ENCODE results near the gene ABLIM1. TPM values are rescaled to one million over a fixed set of nuclear protein-coding genes. Genes with fewer than 3 reads are reported as not detected.
A peak's percentile ranks its signal among the peaks of the same experiment; 100 is the strongest.
"Not testable (repeated sequence)": the region's sequence is repeated elsewhere in the genome, so short reads cannot be mapped to it uniquely, and the experiment has no call there.

Gene ABLIM1
- total and polyA plus RNA-seq, 7 experiments from 2014 or later, result 109 to 440 (median 357) TPM

DNA sequence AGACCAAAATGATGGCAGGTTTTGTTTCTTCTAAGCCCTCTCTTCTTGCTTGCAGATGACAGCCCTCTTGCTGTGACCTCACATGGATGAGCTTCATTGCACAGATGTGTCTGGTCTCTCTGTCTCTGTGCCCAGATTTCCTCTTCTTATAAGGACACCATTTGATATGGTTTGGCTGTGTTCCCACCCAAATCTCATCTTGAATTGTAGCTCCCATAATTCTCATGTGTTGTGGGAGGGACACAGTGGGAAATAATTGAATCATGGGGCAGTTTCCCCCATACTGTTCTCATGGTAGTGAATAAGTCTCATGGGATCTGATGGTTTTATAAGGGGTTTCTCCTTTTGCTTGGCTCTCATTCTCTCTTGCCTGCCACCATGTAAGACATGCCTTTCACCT, 38.2 kb upstream of the ABLIM1 start:
- H3K4me3 Mint-ChIP-seq; H3K9me3 ChIP-seq (ENCODE audit: control insufficient read depth in 2 of 3, low read length in 3 of 3); H3K36me3 ChIP-seq (ENCODE audit: control insufficient read depth in 2 of 3, insufficient read depth in 3 of 3, low read length in 3 of 3); H3K36me3 Mint-ChIP-seq; intact Hi-C loops (cut with micrococcal nuclease); H3K4me1 ChIP-seq (ENCODE audit: control insufficient read depth in 2 of 2, insufficient read depth in 2 of 2, low read length in 2 of 2); POLR2A ChIA-PET; H3K27ac ChIP-seq (ENCODE audit: low read depth, low read length); ATAC-seq; H3K27me3 ChIP-seq (ENCODE audit: control insufficient read depth in 2 of 2, insufficient read depth in 2 of 2, low read length in 2 of 2); H3K4me3 ChIP-seq (ENCODE audit: low read length); H3K9me3 Mint-ChIP-seq; DNase-seq; CTCF ChIA-PET: not testable (repeated sequence)
- Mint-ChIP-seq H3K27ac (peak overlapping the region in 2 of 9 donors; percentile 32 to 39), H3K4me1 (peaks cover 6 to 11% (median 9%) of the 10 kb centered on the region in 7 donors), H3K27me3 (peaks cover 10 to 41% (median 23%) of the 10 kb centered on the region in 5 donors)

DNA sequence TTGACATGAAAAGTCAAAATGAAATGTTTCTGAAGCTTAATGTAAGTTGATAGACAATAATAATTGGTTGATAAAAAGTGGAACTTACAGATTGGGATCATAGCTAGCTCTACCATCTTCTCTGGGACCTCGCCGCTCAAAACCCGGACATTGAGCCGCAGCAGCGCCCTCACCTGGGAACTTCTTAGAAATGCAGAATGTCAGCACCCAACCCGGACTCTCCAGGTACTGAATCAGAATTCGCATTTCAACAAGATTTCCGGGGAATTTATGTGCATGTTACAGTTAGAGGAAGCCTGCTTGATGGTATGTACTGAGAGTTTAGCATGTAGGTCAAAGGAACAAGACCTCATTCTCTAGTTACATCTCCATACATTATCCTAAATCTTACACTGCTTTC, 36.7 kb upstream of the ABLIM1 start:
- CTCF ChIA-PET, result interaction anchor here (1.7 kb wide), 2 partner anchors 144 to 223 kb away, joined by 6 read pairs; no protein-coding TSS in a partner anchor
- POLR2A ChIA-PET, result no interaction called here
- Histone ChIP-seq H3K4me1 (ENCODE audit: control insufficient read depth in 2 of 2, insufficient read depth in 2 of 2, low read length in 2 of 2) (peaks cover 0 to 9% of the 10 kb centered on the region in 2 donors), H3K27ac (ENCODE audit: low read depth, low read length) (no peak overlapping the region), H3K36me3 (ENCODE audit: control insufficient read depth in 2 of 3, insufficient read depth in 3 of 3, low read length in 3 of 3) (no peaks in the 10 kb centered on the region), H3K9me3 (ENCODE audit: control insufficient read depth in 2 of 3, low read length in 3 of 3) (no peaks in the 10 kb centered on the region), H3K27me3 (ENCODE audit: control insufficient read depth in 2 of 2, insufficient read depth in 2 of 2, low read length in 2 of 2) (no peaks in the 10 kb centered on the region), H3K4me3 (ENCODE audit: low read length) (no peak overlapping the region)
- peaks cover 10 to 32% (median 19%) of the 10 kb centered on the region in 5 donors for H3K27me3 Mint-ChIP-seq
- intact Hi-C loops (cut with micrococcal nuclease), result loop anchor here (1.0 to 2.0 kb wide), 3 partner anchors 144 to 224 kb away; no protein-coding TSS in a partner anchor
- no peaks in the 10 kb centered on the region for H3K36me3 Mint-ChIP-seq
- peaks cover 6 to 11% (median 9%) of the 10 kb centered on the region in 7 donors for H3K4me1 Mint-ChIP-seq
- no peaks in the 10 kb centered on the region for H3K9me3 Mint-ChIP-seq
- DNase-seq, result peak in 3 of 9 donors; percentile 4 to 21 (median 13)
- no peak overlapping the region for H3K27ac Mint-ChIP-seq
- no peak overlapping the region for H3K4me3 Mint-ChIP-seq
- no peak for ATAC-seq

DNA sequence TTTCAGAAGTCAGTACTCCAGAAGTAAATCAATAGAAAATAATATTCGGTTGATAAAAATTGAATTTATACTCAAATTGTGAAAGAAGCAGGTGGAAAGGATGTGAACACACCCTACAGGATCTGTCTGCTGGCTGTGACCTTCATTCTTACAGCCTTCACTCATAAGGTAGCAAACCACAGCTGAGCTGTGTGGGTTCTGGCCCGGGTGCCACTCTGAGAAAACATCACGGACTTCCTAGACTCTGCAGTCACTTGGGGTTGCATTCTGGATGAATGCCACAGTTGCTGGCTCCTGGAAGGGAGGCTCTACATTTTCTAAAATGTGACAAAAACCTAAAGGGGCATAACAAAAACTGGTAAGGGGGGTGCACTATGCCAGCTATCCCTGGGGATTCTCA, 36.0 kb upstream of the ABLIM1 start:
- Histone ChIP-seq H3K9me3 (ENCODE audit: control insufficient read depth in 2 of 3, low read length in 3 of 3) (no peaks in the 10 kb centered on the region), H3K4me3 (ENCODE audit: low read length) (no peak overlapping the region), H3K27me3 (ENCODE audit: control insufficient read depth in 2 of 2, insufficient read depth in 2 of 2, low read length in 2 of 2) (no peaks in the 10 kb centered on the region), H3K4me1 (ENCODE audit: control insufficient read depth in 2 of 2, insufficient read depth in 2 of 2, low read length in 2 of 2) (peaks cover 0 to 9% of the 10 kb centered on the region in 2 donors), H3K27ac (ENCODE audit: low read depth, low read length) (no peak overlapping the region), H3K36me3 (ENCODE audit: control insufficient read depth in 2 of 3, insufficient read depth in 3 of 3, low read length in 3 of 3) (no peaks in the 10 kb centered on the region)
- no peaks in the 10 kb centered on the region for H3K36me3 Mint-ChIP-seq
- H3K9me3 Mint-ChIP-seq, result no peaks in the 10 kb centered on the region
- peak in 5 of 9 donors; percentile 12 to 42 (median 15) for DNase-seq
- no peak overlapping the region for H3K4me3 Mint-ChIP-seq
- peaks cover 10 to 33% (median 19%) of the 10 kb centered on the region in 5 donors for H3K27me3 Mint-ChIP-seq
- ATAC-seq, result peak; percentile 62
- intact Hi-C loops (cut with micrococcal nuclease), result loop anchor here (1.0 to 2.0 kb wide), 3 partner anchors 143 to 223 kb away; no protein-coding TSS in a partner anchor
- POLR2A ChIA-PET, result no interaction called here
- H3K27ac Mint-ChIP-seq, result peak overlapping the region in 1 of 9 donors; percentile 43
- H3K4me1 Mint-ChIP-seq, result peaks cover 6 to 11% (median 9%) of the 10 kb centered on the region in 7 donors
- CTCF ChIA-PET, result interaction anchor here (1.7 kb wide), 2 partner anchors 143 to 223 kb away, joined by 6 read pairs; no protein-coding TSS in a partner anchor

- DNase-seq, result no peak
- Mint-ChIP-seq H3K27ac (no peak overlapping the region), H3K9me3 (no peaks in the 10 kb centered on the region), H3K36me3 (no peaks in the 10 kb centered on the region), H3K4me1 (peaks cover 6 to 11% (median 9%) of the 10 kb centered on the region in 7 donors), H3K4me3 (no peak overlapping the region), H3K27me3 (peaks cover 2 to 22% (median 4%) of the 10 kb centered on the region in 5 donors)
- Histone ChIP-seq H3K4me1 (ENCODE audit: control insufficient read depth in 2 of 2, insufficient read depth in 2 of 2, low read length in 2 of 2) (peaks cover 0 to 9% of the 10 kb centered on the region in 2 donors), H3K4me3 (ENCODE audit: low read length) (no peak overlapping the region), H3K36me3 (ENCODE audit: control insufficient read depth in 2 of 3, insufficient read depth in 3 of 3, low read length in 3 of 3) (no peaks in the 10 kb centered on the region), H3K9me3 (ENCODE audit: control insufficient read depth in 2 of 3, low read length in 3 of 3) (no peaks in the 10 kb centered on the region), H3K27me3 (ENCODE audit: control insufficient read depth in 2 of 2, insufficient read depth in 2 of 2, low read length in 2 of 2) (no peaks in the 10 kb centered on the region), H3K27ac (ENCODE audit: low read depth, low read length) (no peak overlapping the region)
- POLR2A ChIA-PET, result no interaction called here
- intact Hi-C loops (cut with micrococcal nuclease), result no loop called here
- ATAC-seq, result no peak
- CTCF ChIA-PET, result no interaction called here
These were observed 33.4 kb upstream of the ABLIM1 start for GRCh38 chr10:114691442-114691941.

DNA sequence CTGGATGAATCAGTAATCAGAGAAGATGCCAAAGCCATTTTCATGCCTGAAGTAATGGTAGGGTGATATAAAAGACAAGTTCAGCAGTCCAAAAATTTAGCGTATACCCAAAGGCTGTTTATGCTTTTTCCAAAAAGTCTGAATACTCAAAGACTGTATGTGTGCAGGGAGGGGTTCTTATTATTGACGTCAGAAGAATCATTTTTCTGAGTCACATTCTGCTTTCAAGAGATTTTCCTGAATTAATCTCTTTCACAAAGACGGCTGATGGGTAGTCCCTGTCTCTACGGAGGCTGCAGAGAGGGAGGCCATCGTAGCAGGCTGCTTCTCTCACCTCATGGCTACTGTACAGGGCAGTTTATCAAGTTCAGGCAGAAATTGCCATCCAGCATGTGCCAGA, 30.7 kb upstream of the ABLIM1 start:
- Histone ChIP-seq H3K4me1 (ENCODE audit: control insufficient read depth in 2 of 2, insufficient read depth in 2 of 2, low read length in 2 of 2) (no peaks in the 10 kb centered on the region), H3K27me3 (ENCODE audit: control insufficient read depth in 2 of 2, insufficient read depth in 2 of 2, low read length in 2 of 2) (no peaks in the 10 kb centered on the region), H3K9me3 (ENCODE audit: control insufficient read depth in 2 of 3, low read length in 3 of 3) (no peaks in the 10 kb centered on the region), H3K4me3 (ENCODE audit: low read length) (no peak overlapping the region), H3K27ac (ENCODE audit: low read depth, low read length) (no peak overlapping the region), H3K36me3 (ENCODE audit: control insufficient read depth in 2 of 3, insufficient read depth in 3 of 3, low read length in 3 of 3) (no peaks in the 10 kb centered on the region)
- Mint-ChIP-seq H3K27ac (no peak overlapping the region), H3K27me3 (peaks cover 0 to 30% (median 0%) of the 10 kb centered on the region in 5 donors), H3K4me1 (peaks cover 0 to 5% (median under 1%) of the 10 kb centered on the region in 7 donors), H3K4me3 (no peak overlapping the region), H3K36me3 (no peaks in the 10 kb centered on the region), H3K9me3 (no peaks in the 10 kb centered on the region)
- POLR2A ChIA-PET, result no interaction called here
- intact Hi-C loops (cut with micrococcal nuclease), result no loop called here
- ATAC-seq, result no peak
- CTCF ChIA-PET, result interaction anchor here (0.7 to 1.2 kb wide), 2 partner anchors 10 to 38 kb away, joined by 4 to 5 read pairs; no protein-coding TSS in a partner anchor
- DNase-seq, result no peak

DNA sequence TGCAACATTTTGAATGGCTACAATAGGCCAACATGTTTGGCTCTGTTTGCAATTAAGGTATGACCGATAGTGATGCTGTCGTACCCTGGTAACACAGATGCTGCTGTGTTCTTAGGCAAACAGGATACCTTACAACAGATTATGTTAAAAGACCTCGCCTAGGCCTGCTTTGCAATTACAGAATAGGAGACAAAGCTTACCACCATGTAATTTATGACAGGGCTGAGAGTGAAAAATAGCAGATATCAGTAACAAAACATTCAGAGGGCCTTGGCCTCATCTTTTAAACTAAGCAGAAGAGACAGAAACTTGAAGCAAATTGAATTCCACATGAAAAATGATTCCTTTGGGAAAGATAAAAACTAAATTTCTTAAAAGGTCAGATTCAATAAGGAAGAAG, 29.4 kb upstream of the ABLIM1 start:
- no peaks in the 10 kb centered on the region for H3K9me3 Mint-ChIP-seq
- H3K27me3 Mint-ChIP-seq, result peaks cover 0 to 31% (median 0%) of the 10 kb centered on the region in 5 donors
- no peak overlapping the region for H3K27ac Mint-ChIP-seq
- no peaks in the 10 kb centered on the region for H3K36me3 ChIP-seq (ENCODE audit: control insufficient read depth in 2 of 3, insufficient read depth in 3 of 3, low read length in 3 of 3)
- no peak overlapping the region for H3K27ac ChIP-seq (ENCODE audit: low read depth, low read length)
- no peaks in the 10 kb centered on the region for H3K27me3 ChIP-seq (ENCODE audit: control insufficient read depth in 2 of 2, insufficient read depth in 2 of 2, low read length in 2 of 2)
- H3K4me3 Mint-ChIP-seq, result no peak overlapping the region
- intact Hi-C loops (cut with micrococcal nuclease), result no loop called here
- DNase-seq, result no peak
- no peak for ATAC-seq
- no peaks in the 10 kb centered on the region for H3K4me1 ChIP-seq (ENCODE audit: control insufficient read depth in 2 of 2, insufficient read depth in 2 of 2, low read length in 2 of 2)
- no peaks in the 10 kb centered on the region for H3K36me3 Mint-ChIP-seq
- H3K4me3 ChIP-seq (ENCODE audit: low read length), result no peak overlapping the region
- ChIA-PET CTCF (no interaction called here), POLR2A (no interaction called here)
- H3K4me1 Mint-ChIP-seq, result peaks cover 0 to 3% (median 0%) of the 10 kb centered on the region in 7 donors
- H3K9me3 ChIP-seq (ENCODE audit: control insufficient read depth in 2 of 3, low read length in 3 of 3), result no peaks in the 10 kb centered on the region

- Mint-ChIP-seq H3K4me3 (no peak overlapping the region), H3K4me1 (peaks cover 0 to 3% (median 0%) of the 10 kb centered on the region in 7 donors), H3K27me3 (peaks cover 0 to 21% (median 0%) of the 10 kb centered on the region in 5 donors), H3K36me3 (no peaks in the 10 kb centered on the region), H3K27ac (no peak overlapping the region), H3K9me3 (no peaks in the 10 kb centered on the region)
- Histone ChIP-seq H3K27ac (ENCODE audit: low read depth, low read length) (no peak overlapping the region), H3K36me3 (ENCODE audit: control insufficient read depth in 2 of 3, insufficient read depth in 3 of 3, low read length in 3 of 3) (no peaks in the 10 kb centered on the region), H3K9me3 (ENCODE audit: control insufficient read depth in 2 of 3, low read length in 3 of 3) (no peaks in the 10 kb centered on the region), H3K4me1 (ENCODE audit: control insufficient read depth in 2 of 2, insufficient read depth in 2 of 2, low read length in 2 of 2) (no peaks in the 10 kb centered on the region), H3K4me3 (ENCODE audit: low read length) (no peak overlapping the region), H3K27me3 (ENCODE audit: control insufficient read depth in 2 of 2, insufficient read depth in 2 of 2, low read length in 2 of 2) (no peaks in the 10 kb centered on the region)
- ChIA-PET CTCF (no interaction called here), POLR2A (no interaction called here)
- DNase-seq (no peak), ATAC-seq (no peak)
- intact Hi-C loops (cut with micrococcal nuclease), result no loop called here
These were observed 27.9 kb upstream of the ABLIM1 start for GRCh38 chr10:114686013-114686412.
